GM18499 (cell line): Measurements from ENCODE around the gene KCNH1.
"Not testable (repeated sequence)": the region's sequence is repeated elsewhere in the genome, so short reads cannot be mapped to it uniquely, and the experiment has no call there.

Source experiments
- ATAC-seq: cut with Tn5 transposase; IDR thresholded peaks from one replicate; pipeline ENCODE4 v1.9.1; 2021; ENCODE audit warnings: moderate number of reproducible peaks; ENCODE audit not compliant: insufficient read depth, unreplicated experiment

KCNH1 gene

GRCh38 chr1:210663730-210664573 is 470.0 kb downstream of the KCNH1 start:
- ATAC-seq = no peak

- no peak for ATAC-seq
Observed at GRCh38 chr1:210662291-210663050, 471.5 kb downstream of the KCNH1 start.

- ATAC-seq = not testable (repeated sequence)
Observed at GRCh38 chr1:210661520-210661919, 472.4 kb downstream of the KCNH1 start.

- ATAC-seq = no peak
Observed at GRCh38 chr1:210657806-210658205, 476.1 kb downstream of the KCNH1 start.

GRCh38 chr1:210655511-210655910 is 478.4 kb downstream of the KCNH1 start:
- no peak for ATAC-seq

- ATAC-seq = no peak
Observed at GRCh38 chr1:210654176-210654981, 479.6 kb downstream of the KCNH1 start.

- ATAC-seq = no peak
Observed at GRCh38 chr1:210653771-210654170, 480.2 kb downstream of the KCNH1 start.

GRCh38 chr1:210652329-210652954 is 481.5 kb downstream of the KCNH1 start:
- no peak for ATAC-seq

GRCh38 chr1:210650403-210650802 is 483.5 kb downstream of the KCNH1 start:
- no peak for ATAC-seq

- no peak for ATAC-seq
Observed at GRCh38 chr1:210648588-210649269, 485.2 kb downstream of the KCNH1 start.

- ATAC-seq = no peak
Observed at GRCh38 chr1:210647406-210648333, 486.3 kb downstream of the KCNH1 start.

GRCh38 chr1:210646258-210646616 is 487.7 kb downstream of the KCNH1 start:
- no peak for ATAC-seq

- ATAC-seq = no peak
Observed at GRCh38 chr1:210645582-210646257, 488.2 kb downstream of the KCNH1 start.

GRCh38 chr1:210641582-210641981 is 492.4 kb downstream of the KCNH1 start:
- ATAC-seq = no peak

GRCh38 chr1:210635108-210635507 is 498.8 kb downstream of the KCNH1 start:
- no peak for ATAC-seq

- no peak for ATAC-seq
Observed at GRCh38 chr1:210633636-210634035, 500.3 kb downstream of the KCNH1 start.

- no peak for ATAC-seq
Observed at GRCh38 chr1:210633140-210633539, 500.8 kb downstream of the KCNH1 start.

GRCh38 chr1:210631399-210631798 is 502.5 kb downstream of the KCNH1 start:
- no peak for ATAC-seq
